ENCODE measurements around the gene TEPSIN.
A peak's percentile ranks its signal among the peaks of the same experiment; 100 is the strongest.

TEPSIN gene

GRCh38 chr17:81238815-81239713 is at the start of gene TEPSIN, which contains the start of gene NDUFAF8:
Gene TEPSIN (minus strand): TSS chr17:81239055. CDS start chr17:81239033, 22 bp downstream.
Gene NDUFAF8 (plus strand): TSS chr17:81239318. CDS start chr17:81239364, 46 bp downstream.
- peak; percentile 90 to 93 for DNase-seq (ENCODE audit: low read depth in 2 of 2)

- no peak for DNase-seq (ENCODE audit: low read depth in 2 of 2)
Measured at GRCh38 chr17:81287741-81288430, 49.0 kb upstream of the TEPSIN start.

- DNase-seq (ENCODE audit: low read depth in 2 of 2): no peak
Measured at GRCh38 chr17:81287152-81287551, 48.3 kb upstream of the TEPSIN start.

DNA sequence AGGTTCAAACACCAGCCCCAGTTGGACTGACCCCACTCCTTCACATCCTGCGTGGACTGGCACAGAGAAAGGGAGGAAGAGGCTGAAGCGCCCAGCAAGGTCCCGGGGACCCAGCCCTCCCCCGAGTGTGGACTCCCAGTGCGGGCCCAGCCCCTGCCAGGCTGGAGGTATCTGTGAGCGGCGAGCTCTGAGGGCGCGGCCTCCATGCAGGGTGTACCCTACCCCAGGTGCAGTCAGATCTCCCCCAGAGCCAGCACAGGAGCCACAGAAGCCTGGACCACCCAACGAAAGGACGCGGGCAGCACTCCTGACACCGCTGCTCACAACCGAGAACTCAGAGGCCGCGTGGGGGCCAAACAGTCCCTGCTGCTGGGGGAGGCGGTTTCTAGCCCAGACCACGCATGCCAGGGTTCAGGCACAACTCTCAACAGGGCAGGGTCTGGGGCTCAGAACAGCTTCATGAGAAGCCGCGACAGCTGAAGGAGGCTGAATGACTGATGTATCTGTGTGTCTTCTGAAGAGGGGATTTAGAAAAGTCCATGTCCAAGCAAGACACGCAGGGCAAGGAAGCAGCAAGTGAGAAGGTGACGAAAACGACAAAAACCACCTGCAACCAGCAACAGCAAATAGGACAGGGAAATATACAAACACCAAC is 47.8 kb upstream of the TEPSIN start:
- DNase-seq (ENCODE audit: low read depth in 2 of 2): no peak

- DNase-seq (ENCODE audit: low read depth in 2 of 2): no peak
Measured at GRCh38 chr17:81285894-81286293, 47.0 kb upstream of the TEPSIN start.

DNA sequence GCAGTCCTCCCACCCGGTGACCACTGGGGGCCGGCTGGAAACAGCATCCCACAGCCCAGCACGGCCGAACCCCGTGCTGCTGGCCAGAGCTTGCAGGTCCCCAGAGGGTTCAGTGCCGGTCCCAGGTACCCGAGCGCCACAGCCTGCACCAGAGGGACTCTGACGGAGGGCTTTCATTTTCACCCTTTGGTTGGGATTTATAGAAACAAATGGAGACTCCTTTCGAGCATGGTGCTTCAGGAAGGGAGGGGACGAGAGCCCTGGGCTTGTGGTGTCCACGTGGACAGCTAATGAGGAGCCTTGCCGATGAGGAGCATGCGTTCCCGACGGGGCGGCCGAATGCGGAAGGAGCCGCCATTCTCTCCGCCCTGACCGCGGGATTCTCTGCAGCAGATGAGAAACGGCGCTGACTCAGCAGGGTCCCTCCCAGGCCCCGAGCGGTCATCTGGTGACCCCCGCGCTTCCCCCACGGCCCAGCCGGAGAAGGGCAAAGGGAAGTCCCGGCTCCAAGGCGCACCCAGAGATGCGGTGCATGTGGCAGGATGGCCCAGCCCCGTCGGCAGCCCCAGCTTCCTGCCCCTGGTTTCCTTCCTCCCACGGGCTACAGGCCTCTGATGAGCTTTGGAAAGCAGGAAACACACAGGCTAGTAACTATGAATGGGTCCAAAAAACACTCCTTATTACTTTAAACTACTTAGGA is 46.5 kb upstream of the TEPSIN start:
- peak; percentile 19 to 28 for DNase-seq (ENCODE audit: low read depth in 2 of 2)

DNA sequence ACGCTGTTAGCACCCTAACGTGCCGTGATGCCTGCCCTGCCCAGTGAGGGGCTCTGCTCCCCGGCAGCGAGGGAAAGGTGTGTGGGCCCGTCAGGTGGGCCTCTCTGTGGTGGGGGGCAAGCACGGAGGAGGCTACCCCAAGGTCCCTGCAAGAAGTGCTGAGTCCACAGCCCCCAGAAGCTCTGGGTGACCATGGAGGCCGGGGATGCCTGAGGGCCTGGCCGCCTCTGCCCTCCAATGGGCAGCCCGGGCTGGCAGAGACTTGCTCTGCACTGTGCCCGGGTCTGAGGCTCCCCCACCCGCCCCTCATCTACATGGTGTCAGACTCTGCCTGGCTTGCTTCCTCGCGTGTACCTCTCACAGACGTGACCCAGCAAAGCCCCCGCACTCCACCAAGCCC is 44.0 kb upstream of the TEPSIN start:
- DNase-seq (ENCODE audit: low read depth in 2 of 2): no peak

DNA sequence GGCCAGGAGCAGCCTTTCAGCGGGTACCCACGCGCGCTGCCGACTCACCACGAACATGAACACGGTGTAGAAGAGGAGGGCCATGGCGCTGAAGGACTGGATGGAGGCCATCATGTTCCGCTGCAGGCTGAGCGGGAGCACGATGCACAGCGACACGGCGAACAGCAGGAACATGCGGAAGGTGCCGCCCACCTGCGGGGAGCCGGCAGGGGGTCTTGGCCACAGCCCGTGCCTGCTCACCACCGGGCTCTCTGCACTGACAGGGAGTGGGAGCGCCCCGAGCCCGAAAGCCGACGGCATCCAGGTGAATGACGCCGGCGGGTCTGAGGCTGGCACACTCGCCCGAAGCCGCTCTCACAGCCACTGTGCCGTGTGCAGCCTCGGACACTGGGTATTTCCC is 43.3 kb upstream of the TEPSIN start:
- no peak for DNase-seq (ENCODE audit: low read depth in 2 of 2)

DNA sequence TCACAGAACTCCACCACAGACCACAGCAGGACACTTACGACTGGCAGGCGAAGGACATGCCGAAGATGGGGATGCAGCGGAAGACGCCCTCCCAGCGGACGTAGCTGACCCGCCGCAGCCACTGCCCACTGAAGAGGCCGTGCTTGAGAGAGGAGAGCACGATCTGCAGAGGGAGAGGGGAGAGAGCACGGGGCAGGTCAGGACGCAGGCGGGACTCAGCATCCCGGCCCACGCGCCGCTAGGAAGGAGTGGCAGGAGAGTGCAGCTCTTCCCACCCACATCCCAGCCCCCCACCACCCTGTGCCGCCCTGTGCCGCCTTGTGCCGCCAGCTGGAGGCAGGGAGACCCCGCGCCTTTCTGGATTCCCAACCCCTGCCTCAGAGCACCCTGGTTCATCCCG is 41.7 kb upstream of the TEPSIN start:
- DNase-seq (ENCODE audit: low read depth in 2 of 2): no peak

- no peak for DNase-seq (ENCODE audit: low read depth in 2 of 2)
Measured at GRCh38 chr17:81279278-81280275, 40.7 kb upstream of the TEPSIN start.

DNA sequence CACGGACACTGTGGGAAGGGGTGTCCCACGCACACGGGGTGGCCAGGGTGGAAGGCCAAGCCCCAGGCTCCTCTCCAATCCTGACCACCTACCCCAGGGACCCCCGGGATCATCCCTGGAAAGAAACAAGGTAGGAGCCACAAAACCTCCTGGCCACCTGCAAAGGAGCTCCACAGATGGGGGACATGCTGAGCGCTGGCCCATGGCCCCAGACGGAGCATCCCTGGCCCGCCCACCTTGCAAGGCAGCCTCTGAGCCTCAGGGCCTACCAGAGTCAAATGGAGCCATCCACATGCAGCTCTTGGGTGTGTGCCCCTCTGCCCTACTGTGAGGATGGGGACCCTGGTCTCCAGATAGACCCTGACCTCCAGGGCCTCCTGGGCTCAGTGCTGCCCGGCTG is 40.0 kb upstream of the TEPSIN start:
- no peak for DNase-seq (ENCODE audit: low read depth in 2 of 2)

DNA sequence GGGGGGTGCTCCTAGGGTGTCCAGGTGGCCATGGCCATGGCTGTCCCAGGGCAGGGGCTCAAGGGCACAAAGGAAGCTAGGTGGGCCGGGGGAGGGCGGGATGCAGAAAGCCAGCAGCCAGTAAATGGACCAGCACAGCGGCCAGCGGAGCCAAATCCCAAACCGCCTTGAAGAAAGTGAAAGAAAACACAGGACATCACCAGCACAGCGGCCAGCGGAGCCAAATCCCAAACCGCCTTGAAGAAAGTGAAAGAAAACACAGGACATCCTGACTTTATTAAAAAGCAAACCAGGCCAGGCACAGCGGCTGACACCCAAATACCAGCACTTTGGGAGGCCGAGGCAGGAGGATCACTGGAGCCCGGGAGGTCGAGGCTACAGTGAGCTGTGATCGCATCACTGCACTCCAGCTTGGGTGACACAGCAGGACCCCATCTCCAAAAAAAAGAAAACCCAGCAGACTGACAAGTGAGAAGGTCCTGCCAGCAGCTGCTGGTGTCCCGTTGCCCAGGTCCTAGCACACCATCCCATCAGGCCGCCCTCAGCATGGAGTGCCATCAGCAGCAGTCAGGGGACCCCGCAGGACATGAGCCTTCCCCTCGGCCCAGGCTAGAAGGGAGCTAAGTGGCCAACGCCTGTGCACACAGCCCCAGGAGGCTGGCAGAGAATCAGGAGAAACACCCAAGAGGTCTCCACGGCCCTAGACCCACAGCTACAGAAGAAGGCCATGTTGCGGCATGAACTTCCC is 39.3 kb upstream of the TEPSIN start:
- DNase-seq (ENCODE audit: low read depth in 2 of 2): no peak

- DNase-seq (ENCODE audit: low read depth in 2 of 2): no peak
Measured at GRCh38 chr17:81277421-81277820, 38.6 kb upstream of the TEPSIN start.

DNA sequence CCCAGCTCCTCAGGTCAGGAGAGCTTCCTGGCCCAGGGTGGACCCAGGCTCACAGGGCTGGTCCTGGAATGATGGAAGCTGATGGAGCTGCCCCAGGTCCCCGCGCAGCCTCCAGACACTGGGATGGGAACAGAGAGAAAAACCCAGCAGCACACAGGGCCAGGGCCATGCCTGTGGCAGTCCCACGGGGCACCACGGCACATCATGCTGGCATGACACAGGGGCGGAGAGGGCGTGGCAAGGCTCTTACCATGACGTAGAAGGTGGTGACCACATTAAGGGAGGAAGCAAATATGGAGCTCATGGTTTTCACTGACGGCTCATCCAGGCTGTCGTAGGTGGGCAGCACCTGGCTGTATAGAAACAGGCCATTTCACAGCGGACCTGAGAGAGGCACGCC is 37.9 kb upstream of the TEPSIN start:
- DNase-seq (ENCODE audit: low read depth in 2 of 2): no peak

- DNase-seq (ENCODE audit: low read depth in 2 of 2): no peak
Measured at GRCh38 chr17:81274471-81274855, 35.6 kb upstream of the TEPSIN start.

DNA sequence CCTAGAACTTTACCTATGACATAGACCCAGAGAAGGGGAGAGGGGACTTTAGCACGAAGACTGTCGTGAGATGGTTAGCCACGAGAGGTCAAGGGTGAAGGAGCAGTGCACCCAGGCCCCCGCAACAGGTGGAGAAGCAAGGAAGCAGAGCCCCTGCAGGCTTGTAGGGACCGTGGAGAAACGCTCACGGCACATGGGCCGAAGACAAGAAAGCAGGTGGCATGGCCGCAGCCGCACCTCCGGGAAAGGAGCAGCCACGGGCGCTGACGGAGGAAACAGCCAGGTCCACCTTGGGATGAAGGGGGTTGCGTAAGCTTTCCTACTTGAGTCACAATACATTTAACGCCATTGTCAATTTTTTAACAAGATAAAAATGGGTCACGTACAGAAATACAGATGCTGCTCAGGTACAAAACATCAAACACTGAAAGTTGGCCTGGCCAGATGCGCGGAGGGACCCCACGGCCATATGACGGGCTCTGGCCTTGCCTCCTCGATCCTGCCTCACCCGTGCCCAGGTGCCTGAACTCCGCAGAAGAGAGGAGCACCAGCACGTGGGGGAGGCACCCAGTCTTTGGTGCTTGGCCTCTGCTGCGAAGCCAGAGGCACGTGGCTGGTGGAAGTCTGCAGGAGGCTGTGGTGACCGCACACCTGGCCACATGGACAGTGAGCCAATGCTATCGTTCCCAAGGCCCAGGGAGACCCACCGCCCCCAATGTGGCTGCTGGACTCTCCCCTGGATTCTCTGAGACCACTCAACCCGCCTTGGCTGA is 35.0 kb upstream of the TEPSIN start:
- no peak for DNase-seq (ENCODE audit: low read depth in 2 of 2)

GRCh38 chr17:81272616-81273015 is 33.8 kb upstream of the TEPSIN start:
- DNase-seq (ENCODE audit: low read depth in 2 of 2): no peak

- no peak for DNase-seq (ENCODE audit: low read depth in 2 of 2)
Measured at GRCh38 chr17:81271226-81271625, 32.4 kb upstream of the TEPSIN start.

- no peak for DNase-seq (ENCODE audit: low read depth in 2 of 2)
Measured at GRCh38 chr17:81270279-81270678, 31.4 kb upstream of the TEPSIN start.
